ENCODE measurements around the gene PRDM4.
"Not testable (repeated sequence)": the region's sequence is repeated elsewhere in the genome, so short reads cannot be mapped to it uniquely, and the experiment has no call there.

DNA sequence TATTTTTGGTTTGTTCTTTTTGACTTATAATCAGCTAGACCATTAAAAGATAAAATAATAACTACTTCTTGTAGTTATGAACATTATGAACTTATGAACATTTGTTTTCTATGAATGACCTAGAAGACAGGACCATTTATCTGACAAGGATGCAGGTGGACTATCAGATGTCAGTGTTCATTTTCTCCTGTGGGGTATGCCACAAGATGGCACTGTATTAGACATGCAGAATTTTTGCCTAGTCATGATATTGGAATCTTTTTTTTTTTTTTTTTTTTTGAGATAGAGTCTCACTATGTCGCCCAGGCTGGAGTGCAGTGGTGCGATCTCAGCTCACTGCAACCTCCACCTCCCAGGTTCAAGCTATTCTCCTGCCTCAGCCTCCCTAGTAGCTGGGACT is 65.2 kb downstream of the PRDM4 start:
- TF ChIP-seq, protein P1, sequence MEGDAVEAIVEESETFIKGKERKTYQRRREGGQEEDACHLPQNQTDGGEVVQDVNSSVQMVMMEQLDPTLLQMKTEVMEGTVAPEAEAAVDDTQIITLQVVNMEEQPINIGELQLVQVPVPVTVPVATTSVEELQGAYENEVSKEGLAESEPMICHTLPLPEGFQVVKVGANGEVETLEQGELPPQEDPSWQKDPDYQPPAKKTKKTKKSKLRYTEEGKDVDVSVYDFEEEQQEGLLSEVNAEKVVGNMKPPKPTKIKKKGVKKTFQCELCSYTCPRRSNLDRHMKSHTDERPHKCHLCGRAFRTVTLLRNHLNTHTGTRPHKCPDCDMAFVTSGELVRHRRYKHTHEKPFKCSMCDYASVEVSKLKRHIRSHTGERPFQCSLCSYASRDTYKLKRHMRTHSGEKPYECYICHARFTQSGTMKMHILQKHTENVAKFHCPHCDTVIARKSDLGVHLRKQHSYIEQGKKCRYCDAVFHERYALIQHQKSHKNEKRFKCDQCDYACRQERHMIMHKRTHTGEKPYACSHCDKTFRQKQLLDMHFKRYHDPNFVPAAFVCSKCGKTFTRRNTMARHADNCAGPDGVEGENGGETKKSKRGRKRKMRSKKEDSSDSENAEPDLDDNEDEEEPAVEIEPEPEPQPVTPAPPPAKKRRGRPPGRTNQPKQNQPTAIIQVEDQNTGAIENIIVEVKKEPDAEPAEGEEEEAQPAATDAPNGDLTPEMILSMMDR (IDR thresholded peaks at IDR 0.05) = peak; percentile 60
- not testable (repeated sequence) for TF ChIP-seq POLR2AphosphoS5 (IDR thresholded peaks at IDR 0.05; ENCODE audit: low read depth, low read length); SIN3A (IDR thresholded peaks at IDR 0.05; ENCODE audit: borderline replicate concordance, insufficient read depth, low read depth, low read length)
